HCT116 (cell line): ENCODE results near the gene ZNF579. TPM values are rescaled to one million over a fixed set of nuclear protein-coding genes. Genes with fewer than 3 reads are reported as not detected.
A peak's percentile ranks its signal among the peaks of the same experiment; 100 is the strongest.

Experiments
- CEBPB ChIP-seq: IDR thresholded peaks from 2 replicates; pipeline ENCODE4 v1.6.1; 2012; ENCODE audit warnings: low read depth
- CTCF ChIP-seq, 3 experiments: fragments of 200-600 bp in 1 of 3; sonication (generic) in 1 of 3; IDR thresholded peaks in 2 of 3; conservative IDR thresholded peaks in 1 of 3; 2 replicates each; pipeline ENCODE4 v1.5.1; 2012 to 2017; ENCODE audit warnings: low read depth in 2 of 3, low read length in 2 of 3, antibody characterized with exemption in 1 of 3, borderline replicate concordance in 1 of 3, control low read depth in 1 of 3, mild to moderate bottlenecking in 1 of 3, mixed read lengths in 1 of 3, mixed run types in 1 of 3, moderate library complexity in 1 of 3; ENCODE audit not compliant: insufficient read depth in 1 of 3
- EGR1 ChIP-seq: IDR thresholded peaks from 2 replicates; pipeline ENCODE4 v1.6.1; 2012; ENCODE audit warnings: low read depth
- EZH2phosphoT487 ChIP-seq: fragments of 200-600 bp; IDR thresholded peaks from 2 replicates; pipeline ENCODE4 v1.6.1; 2018; ENCODE audit warnings: antibody characterized with exemption, borderline replicate concordance
- FOSL1 ChIP-seq: IDR thresholded peaks from 2 replicates; pipeline ENCODE4 v1.6.1; 2012; ENCODE audit warnings: low read depth
- MAX ChIP-seq: IDR thresholded peaks from 2 replicates; pipeline ENCODE4 v1.6.1; 2012
- TCF7L2 ChIP-seq: IDR thresholded peaks from 2 replicates; pipeline ENCODE4 v1.7.0; 2011; ENCODE audit warnings: borderline replicate concordance, inconsistent platforms; ENCODE audit not compliant: insufficient read depth, insufficient read length; ENCODE audit errors: extremely low read depth
- ZFX ChIP-seq: fragments of 450-650 bp; IDR thresholded peaks from 2 replicates; pipeline ENCODE4 v1.6.1; 2017
- total RNA-seq: library from RNA; stranded (reverse); gene quantifications from one replicate; pipeline ENCODE4 v1.2.1, GENCODE V29; 2021; ENCODE audit not compliant: unreplicated experiment
- TF ChIP-seq, protein P1 (sequence below): IDR thresholded peaks from 2 replicates; pipeline ENCODE4 v1.6.1; 2011; ENCODE audit warnings: mild to moderate bottlenecking, low read length, moderate library complexity; ENCODE audit not compliant: insufficient replicate concordance; ENCODE audit errors: extremely low read depth

Gene ZNF579
- total RNA-seq, 1 experiment from 2014 or later: 24.1 TPM

GRCh38 chr19:55546822-55547614 is 33.6 kb downstream of the ZNF579 start (continued):
- no peak for TF ChIP-seq CTCF (IDR thresholded peaks at IDR 0.05 in 2 of 3, conservative IDR thresholded peaks at IDR 0.05 in 1 of 3; ENCODE audit: borderline replicate concordance in 1 of 3, insufficient read depth in 1 of 3, low read depth in 2 of 3, low read length in 2 of 3)
- no peak for TF ChIP-seq ZFX
- TF ChIP-seq FOSL1: peak; percentile 28; the same call in 1 of the 2 replicates
- no peak for TF ChIP-seq TCF7L2
- no peak for TF ChIP-seq EZH2phosphoT487
- no peak; the same call in 1 of the 2 replicates for TF ChIP-seq EGR1
- no peak for TF ChIP-seq CEBPB
- TF ChIP-seq, protein P1, sequence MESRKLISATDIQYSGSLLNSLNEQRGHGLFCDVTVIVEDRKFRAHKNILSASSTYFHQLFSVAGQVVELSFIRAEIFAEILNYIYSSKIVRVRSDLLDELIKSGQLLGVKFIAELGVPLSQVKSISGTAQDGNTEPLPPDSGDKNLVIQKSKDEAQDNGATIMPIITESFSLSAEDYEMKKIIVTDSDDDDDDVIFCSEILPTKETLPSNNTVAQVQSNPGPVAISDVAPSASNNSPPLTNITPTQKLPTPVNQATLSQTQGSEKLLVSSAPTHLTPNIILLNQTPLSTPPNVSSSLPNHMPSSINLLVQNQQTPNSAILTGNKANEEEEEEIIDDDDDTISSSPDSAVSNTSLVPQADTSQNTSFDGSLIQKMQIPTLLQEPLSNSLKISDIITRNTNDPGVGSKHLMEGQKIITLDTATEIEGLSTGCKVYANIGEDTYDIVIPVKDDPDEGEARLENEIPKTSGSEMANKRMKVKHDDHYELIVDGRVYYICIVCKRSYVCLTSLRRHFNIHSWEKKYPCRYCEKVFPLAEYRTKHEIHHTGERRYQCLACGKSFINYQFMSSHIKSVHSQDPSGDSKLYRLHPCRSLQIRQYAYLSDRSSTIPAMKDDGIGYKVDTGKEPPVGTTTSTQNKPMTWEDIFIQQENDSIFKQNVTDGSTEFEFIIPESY: no peak
- no peak for TF ChIP-seq MAX
